ENCODE data around the gene FLVCR2. TPM values are rescaled to one million over a fixed set of nuclear protein-coding genes. Genes with fewer than 3 reads are reported as not detected.

FLVCR2 gene
- polyA plus RNA-seq, 3 donors, result 13.2 to 36.6 (median 16.3) TPM

DNA sequence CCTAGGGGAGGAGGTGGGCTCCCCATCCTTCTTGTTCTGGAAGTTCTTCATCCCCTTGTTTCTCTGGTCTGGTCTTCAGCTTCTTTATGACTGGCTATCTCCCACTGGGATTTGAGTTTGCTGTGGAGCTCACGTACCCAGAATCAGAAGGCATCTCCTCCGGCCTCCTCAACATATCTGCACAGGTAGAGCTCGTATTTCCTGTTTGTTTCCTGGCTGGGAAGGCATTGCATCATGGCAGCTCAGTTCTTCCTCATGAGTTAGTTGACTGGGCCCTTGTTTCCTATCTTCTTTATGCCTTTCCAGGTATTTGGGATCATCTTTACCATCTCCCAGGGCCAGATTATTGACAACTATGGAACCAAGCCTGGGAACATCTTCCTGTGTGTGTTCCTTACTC, 62.5 kb downstream of the FLVCR2 start:
- Mint-ChIP-seq H3K9me3 (no peaks in the 10 kb centered on the region), H3K36me3 (peaks cover 50 to 72% of the 10 kb centered on the region in 2 donors), H3K27ac (peak overlapping the region in 1 of 7 donors; percentile 78), H3K4me3 (no peak overlapping the region), H3K4me1 (no peaks in the 10 kb centered on the region), H3K27me3 (ENCODE audit: low read depth in 3 of 3) (no peaks in the 10 kb centered on the region)
- H3K9ac ChIP-seq (ENCODE audit: insufficient read depth, low read length, poor library complexity, severe bottlenecking), result no peak overlapping the region
- peaks cover 8% of the 10 kb centered on the region for H4K20me1 ChIP-seq (ENCODE audit: insufficient read depth, low read length)
- H3K4me3 ChIP-seq (replicated peaks in 1 of 3; ENCODE audit: low read depth in 2 of 3, low read length in 3 of 3), result no peak overlapping the region
- no peaks in the 10 kb centered on the region for H3K9me3 ChIP-seq (replicated peaks in 1 of 2; ENCODE audit: control insufficient read depth in 1 of 2, insufficient read depth in 1 of 2, low read length in 2 of 2)
- WGBS (ENCODE audit: insufficient coverage), result 100% methylated on average over 1 of the region's 3 CpGs
- no peak overlapping the region for H3K27ac ChIP-seq (ENCODE audit: low read depth in 1 of 2, low read length in 2 of 2)
- DNase-seq, result no peak
- H3K79me2 ChIP-seq (ENCODE audit: insufficient read depth, low read length), result no peaks in the 10 kb centered on the region
- intact Hi-C loops (cut with micrococcal nuclease), result no loop called here
- H2AFZ ChIP-seq (ENCODE audit: insufficient read depth, low read depth, low read length, poor library complexity, severe bottlenecking), result no peak overlapping the region
- H3K4me2 ChIP-seq (replicated peaks; ENCODE audit: extremely low read depth, low read length, poor library complexity, severe bottlenecking), result no peak overlapping the region
- H3K27me3 ChIP-seq (ENCODE audit: control insufficient read depth in 2 of 2, insufficient read depth in 2 of 2, low read length in 2 of 2), result no peaks in the 10 kb centered on the region
- H3K36me3 ChIP-seq (replicated peaks in 1 of 2; ENCODE audit: control insufficient read depth in 1 of 2, insufficient read depth in 2 of 2, low read length in 2 of 2), result peaks cover 22 to 70% of the 10 kb centered on the region in 2 donors
- TF ChIP-seq, protein P1, sequence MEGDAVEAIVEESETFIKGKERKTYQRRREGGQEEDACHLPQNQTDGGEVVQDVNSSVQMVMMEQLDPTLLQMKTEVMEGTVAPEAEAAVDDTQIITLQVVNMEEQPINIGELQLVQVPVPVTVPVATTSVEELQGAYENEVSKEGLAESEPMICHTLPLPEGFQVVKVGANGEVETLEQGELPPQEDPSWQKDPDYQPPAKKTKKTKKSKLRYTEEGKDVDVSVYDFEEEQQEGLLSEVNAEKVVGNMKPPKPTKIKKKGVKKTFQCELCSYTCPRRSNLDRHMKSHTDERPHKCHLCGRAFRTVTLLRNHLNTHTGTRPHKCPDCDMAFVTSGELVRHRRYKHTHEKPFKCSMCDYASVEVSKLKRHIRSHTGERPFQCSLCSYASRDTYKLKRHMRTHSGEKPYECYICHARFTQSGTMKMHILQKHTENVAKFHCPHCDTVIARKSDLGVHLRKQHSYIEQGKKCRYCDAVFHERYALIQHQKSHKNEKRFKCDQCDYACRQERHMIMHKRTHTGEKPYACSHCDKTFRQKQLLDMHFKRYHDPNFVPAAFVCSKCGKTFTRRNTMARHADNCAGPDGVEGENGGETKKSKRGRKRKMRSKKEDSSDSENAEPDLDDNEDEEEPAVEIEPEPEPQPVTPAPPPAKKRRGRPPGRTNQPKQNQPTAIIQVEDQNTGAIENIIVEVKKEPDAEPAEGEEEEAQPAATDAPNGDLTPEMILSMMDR (IDR thresholded peaks at IDR 0.05), result no peak
- H3K4me1 ChIP-seq (ENCODE audit: control insufficient read depth in 1 of 2, insufficient read depth in 2 of 2, low read length in 2 of 2), result no peaks in the 10 kb centered on the region

DNA sequence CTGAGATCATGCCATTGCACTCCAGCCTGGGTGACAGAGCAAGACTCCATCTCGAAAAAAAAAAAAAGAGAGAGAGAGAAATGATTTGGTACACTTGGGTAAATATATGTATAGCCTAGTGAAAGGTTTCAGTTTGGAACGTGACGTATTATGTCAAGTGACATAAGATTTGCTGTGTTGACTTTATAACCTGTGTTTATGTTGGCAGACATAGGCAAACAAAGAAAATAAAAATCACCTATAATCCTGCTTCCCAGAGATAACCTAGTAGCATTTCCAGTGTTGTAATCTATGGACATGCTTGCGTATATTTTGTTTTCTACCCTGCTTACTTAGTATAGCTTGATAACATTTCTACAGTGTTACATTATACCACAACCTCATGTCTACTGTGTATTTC, 65.6 kb downstream of the FLVCR2 start:
- H3K27me3 Mint-ChIP-seq (ENCODE audit: low read depth in 3 of 3), result no peaks in the 10 kb centered on the region
- TF ChIP-seq, protein P1 (IDR thresholded peaks at IDR 0.05), result no peak
- no CpG with 5 or more reads among the region's 4 CpGs for WGBS (ENCODE audit: insufficient coverage)
- H3K27ac Mint-ChIP-seq, result no peak overlapping the region
- no peaks in the 10 kb centered on the region for H3K9me3 Mint-ChIP-seq
- no peaks in the 10 kb centered on the region for H3K4me1 Mint-ChIP-seq
- no peaks in the 10 kb centered on the region for H3K27me3 ChIP-seq (ENCODE audit: control insufficient read depth in 2 of 2, insufficient read depth in 2 of 2, low read length in 2 of 2)
- no peaks in the 10 kb centered on the region for H3K4me1 ChIP-seq (ENCODE audit: control insufficient read depth in 1 of 2, insufficient read depth in 2 of 2, low read length in 2 of 2)
- H3K27ac ChIP-seq (ENCODE audit: low read depth in 1 of 2, low read length in 2 of 2), result no peak overlapping the region
- no peaks in the 10 kb centered on the region for H3K9me3 ChIP-seq (replicated peaks in 1 of 2; ENCODE audit: control insufficient read depth in 1 of 2, insufficient read depth in 1 of 2, low read length in 2 of 2)
- no peak overlapping the region for H3K9ac ChIP-seq (ENCODE audit: insufficient read depth, low read length, poor library complexity, severe bottlenecking)
- H3K4me3 ChIP-seq (replicated peaks in 1 of 3; ENCODE audit: low read depth in 2 of 3, low read length in 3 of 3), result no peak overlapping the region
- intact Hi-C loops (cut with micrococcal nuclease), result no loop called here
- H3K36me3 ChIP-seq (replicated peaks in 1 of 2; ENCODE audit: control insufficient read depth in 1 of 2, insufficient read depth in 2 of 2, low read length in 2 of 2), result peaks cover 43 to 96% of the 10 kb centered on the region in 2 donors
- H4K20me1 ChIP-seq (ENCODE audit: insufficient read depth, low read length), result peaks cover 8% of the 10 kb centered on the region
- no peak overlapping the region for H3K4me3 Mint-ChIP-seq
- no peak overlapping the region for H3K4me2 ChIP-seq (replicated peaks; ENCODE audit: extremely low read depth, low read length, poor library complexity, severe bottlenecking)
- peaks cover 62 to 87% of the 10 kb centered on the region in 2 donors for H3K36me3 Mint-ChIP-seq
- no peak for DNase-seq
- no peaks in the 10 kb centered on the region for H3K79me2 ChIP-seq (ENCODE audit: insufficient read depth, low read length)
- H2AFZ ChIP-seq (ENCODE audit: insufficient read depth, low read depth, low read length, poor library complexity, severe bottlenecking), result no peak overlapping the region

Measured in CD14-positive monocyte (primary cell).